Measurements from ENCODE around the gene ALKBH5. TPM values are rescaled to one million over a fixed set of nuclear protein-coding genes. Genes with fewer than 3 reads are reported as not detected.

The ALKBH5 gene
- total RNA-seq, 1 experiment from 2014 or later = 97.8 TPM

DNA sequence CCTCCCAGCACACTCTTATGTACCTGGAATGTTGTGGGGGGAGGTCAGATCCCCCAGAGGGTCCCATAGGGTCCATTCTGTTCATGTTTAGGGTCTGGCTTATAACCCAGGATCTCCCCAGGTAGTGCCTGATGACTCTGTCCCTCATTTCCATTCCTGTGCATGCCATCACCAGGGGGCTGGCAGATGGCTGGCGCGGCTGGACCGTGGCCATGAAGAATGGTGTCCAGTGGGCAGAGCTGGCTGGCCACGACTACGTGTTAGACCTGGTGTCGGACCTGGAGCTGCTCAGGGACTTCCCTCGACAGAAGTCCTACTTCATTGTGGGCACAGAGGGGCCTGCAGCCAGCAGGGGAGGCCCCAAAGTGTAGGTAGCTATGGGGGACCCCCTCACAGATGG, 35.0 kb upstream of the ALKBH5 start:
- no TSS peak for BruUV-seq (replicated peaks)
- Histone ChIP-seq H3K79me2 (ENCODE audit: insufficient read depth, low read length) (no peaks in the 10 kb centered on the region), H3K9me2 (ENCODE audit: insufficient read depth) (no peaks in the 10 kb centered on the region), H3K4me3 (replicated peaks in 1 of 2; ENCODE audit: low read depth in 1 of 2, low read length in 2 of 2) (no peak overlapping the region), H3K27me3 (ENCODE audit: insufficient read depth, low read length) (no peaks in the 10 kb centered on the region), H3K36me3 (ENCODE audit: control insufficient read depth in 1 of 2, insufficient read depth in 2 of 2, low read length in 2 of 2) (no peaks in the 10 kb centered on the region), H3K4me1 (ENCODE audit: control insufficient read depth in 1 of 2, insufficient read depth in 2 of 2, low read length in 2 of 2) (peaks cover 7 to 13% of the 10 kb centered on the region in 2 experiments; a peak in 3 of 4 replicates), H3K9me3 (ENCODE audit: control insufficient read depth in 1 of 2, insufficient read depth in 1 of 2, low read depth in 1 of 2, low read length in 2 of 2) (no peaks in the 10 kb centered on the region), H3K4me2 (ENCODE audit: low read length) (no peak overlapping the region), H3K27ac (ENCODE audit: low read depth, low read length) (no peak overlapping the region), H4K20me1 (ENCODE audit: insufficient read depth) (no peaks in the 10 kb centered on the region), H2AFZ (ENCODE audit: low read depth, low read length, poor library complexity, severe bottlenecking) (no peak overlapping the region), H3K9ac (ENCODE audit: low read length) (no peak overlapping the region)
- TF ChIP-seq ZNF274 (IDR thresholded peaks at IDR 0.05; ENCODE audit: low read depth, low read length) (no peak), RAD21 (IDR thresholded peaks at IDR 0.05; ENCODE audit: low read depth) (no peak), POLR2AphosphoS5 (IDR thresholded peaks at IDR 0.05; ENCODE audit: low read depth, low read length) (no peak), SP1 (IDR thresholded peaks at IDR 0.05; ENCODE audit: low read depth) (no peak), EZH2 (IDR thresholded peaks at IDR 0.05) (no peak), ZFX (IDR thresholded peaks at IDR 0.05) (no peak), CBX3 (IDR thresholded peaks at IDR 0.05; ENCODE audit: low read depth) (no peak), YY1 (IDR thresholded peaks at IDR 0.05; ENCODE audit: extremely low read depth, insufficient replicate concordance, low read depth, low read length) (no peak), JUND (IDR thresholded peaks at IDR 0.05) (no peak), SRF (IDR thresholded peaks at IDR 0.05; ENCODE audit: low read depth) (no peak), CEBPB (IDR thresholded peaks at IDR 0.05; ENCODE audit: low read depth) (no peak)
- TF ChIP-seq, protein P1, sequence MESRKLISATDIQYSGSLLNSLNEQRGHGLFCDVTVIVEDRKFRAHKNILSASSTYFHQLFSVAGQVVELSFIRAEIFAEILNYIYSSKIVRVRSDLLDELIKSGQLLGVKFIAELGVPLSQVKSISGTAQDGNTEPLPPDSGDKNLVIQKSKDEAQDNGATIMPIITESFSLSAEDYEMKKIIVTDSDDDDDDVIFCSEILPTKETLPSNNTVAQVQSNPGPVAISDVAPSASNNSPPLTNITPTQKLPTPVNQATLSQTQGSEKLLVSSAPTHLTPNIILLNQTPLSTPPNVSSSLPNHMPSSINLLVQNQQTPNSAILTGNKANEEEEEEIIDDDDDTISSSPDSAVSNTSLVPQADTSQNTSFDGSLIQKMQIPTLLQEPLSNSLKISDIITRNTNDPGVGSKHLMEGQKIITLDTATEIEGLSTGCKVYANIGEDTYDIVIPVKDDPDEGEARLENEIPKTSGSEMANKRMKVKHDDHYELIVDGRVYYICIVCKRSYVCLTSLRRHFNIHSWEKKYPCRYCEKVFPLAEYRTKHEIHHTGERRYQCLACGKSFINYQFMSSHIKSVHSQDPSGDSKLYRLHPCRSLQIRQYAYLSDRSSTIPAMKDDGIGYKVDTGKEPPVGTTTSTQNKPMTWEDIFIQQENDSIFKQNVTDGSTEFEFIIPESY (IDR thresholded peaks at IDR 0.05; ENCODE audit: extremely low read depth, insufficient replicate concordance, low read length) = no peak
- TF ChIP-seq, protein P2, sequence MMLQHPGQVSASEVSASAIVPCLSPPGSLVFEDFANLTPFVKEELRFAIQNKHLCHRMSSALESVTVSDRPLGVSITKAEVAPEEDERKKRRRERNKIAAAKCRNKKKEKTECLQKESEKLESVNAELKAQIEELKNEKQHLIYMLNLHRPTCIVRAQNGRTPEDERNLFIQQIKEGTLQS (IDR thresholded peaks at IDR 0.05) = no peak
- TF ChIP-seq, protein P3, sequence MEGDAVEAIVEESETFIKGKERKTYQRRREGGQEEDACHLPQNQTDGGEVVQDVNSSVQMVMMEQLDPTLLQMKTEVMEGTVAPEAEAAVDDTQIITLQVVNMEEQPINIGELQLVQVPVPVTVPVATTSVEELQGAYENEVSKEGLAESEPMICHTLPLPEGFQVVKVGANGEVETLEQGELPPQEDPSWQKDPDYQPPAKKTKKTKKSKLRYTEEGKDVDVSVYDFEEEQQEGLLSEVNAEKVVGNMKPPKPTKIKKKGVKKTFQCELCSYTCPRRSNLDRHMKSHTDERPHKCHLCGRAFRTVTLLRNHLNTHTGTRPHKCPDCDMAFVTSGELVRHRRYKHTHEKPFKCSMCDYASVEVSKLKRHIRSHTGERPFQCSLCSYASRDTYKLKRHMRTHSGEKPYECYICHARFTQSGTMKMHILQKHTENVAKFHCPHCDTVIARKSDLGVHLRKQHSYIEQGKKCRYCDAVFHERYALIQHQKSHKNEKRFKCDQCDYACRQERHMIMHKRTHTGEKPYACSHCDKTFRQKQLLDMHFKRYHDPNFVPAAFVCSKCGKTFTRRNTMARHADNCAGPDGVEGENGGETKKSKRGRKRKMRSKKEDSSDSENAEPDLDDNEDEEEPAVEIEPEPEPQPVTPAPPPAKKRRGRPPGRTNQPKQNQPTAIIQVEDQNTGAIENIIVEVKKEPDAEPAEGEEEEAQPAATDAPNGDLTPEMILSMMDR (IDR thresholded peaks at IDR 0.05 in 2 of 3, conservative IDR thresholded peaks at IDR 0.05 in 1 of 3; ENCODE audit: borderline replicate concordance in 1 of 3, insufficient read depth in 1 of 3, low read depth in 2 of 3, low read length in 2 of 3) = no peak
- ATAC-seq (no peak), DNase-seq (ENCODE audit: low read depth, low spot score) (no peak)
- RAD21 ChIA-PET (ENCODE audit: low non-redundant PET in 1 of 2, low total read pairs in 2 of 2, uncharacterized antibody in 2 of 2, unreplicated experiment in 2 of 2) = no interaction called here
- intact Hi-C loops (cut with micrococcal nuclease) = no loop called here
- POLR2A ChIA-PET = no interaction called here
- CTCF ChIA-PET = interaction anchor here (1.6 kb wide), 1 partner anchor 9 kb away, joined by 3 read pairs; no protein-coding TSS in a partner anchor
